Stimulated activated naive CD8-positive, alpha-beta T cell treated with anti-CD3 and anti-CD28 coated beads, Interleukin-15, Interleukin-2, amounts not matched to agents 100 U/mL and 50 U/mL, for 24 hours (primary cell): ENCODE data around the gene EPHB6.

ENCODE experiments used
- ATAC-seq: fragments of 150-1000 bp; cut with Tn5 transposase; one replicate; pipeline ENCODE4 v1.10.0; 2021
- DNase-seq: peaks from one replicate; pipeline ENCODE4 v3.0.0; 2021

EPHB6 gene

GRCh38 chr7:142898377-142899170, 43.7 kb downstream of the EPHB6 start:
- ATAC-seq (no peak), DNase-seq (no peak)

- ATAC-seq (no peak), DNase-seq (no peak)
Observed at GRCh38 chr7:142899661-142900060, 44.8 kb downstream of the EPHB6 start.

GRCh38 chr7:142901426-142902259, 46.8 kb downstream of the EPHB6 start:
- DNase-seq (no peak), ATAC-seq (no peak)

GRCh38 chr7:142904128-142904527, 49.3 kb downstream of the EPHB6 start:
- DNase-seq, result no peak
- ATAC-seq, result no peak

GRCh38 chr7:142905759-142906158, 50.9 kb downstream of the EPHB6 start:
- DNase-seq, result no peak
- ATAC-seq, result no peak

GRCh38 chr7:142906643-142907042, 51.8 kb downstream of the EPHB6 start:
- ATAC-seq (no peak), DNase-seq (no peak)

- ATAC-seq, result no peak
Observed at GRCh38 chr7:142908290-142908689, 53.4 kb downstream of the EPHB6 start.

GRCh38 chr7:142908921-142909890, 54.3 kb downstream of the EPHB6 start:
- DNase-seq (no peak), ATAC-seq (peak; percentile 49)

More at GRCh38 chr7:142908290-142908689, 53.4 kb downstream of the EPHB6 start:
- DNase-seq, result no peak

GRCh38 chr7:142910031-142910433, 55.2 kb downstream of the EPHB6 start:
- DNase-seq, result no peak

GRCh38 chr7:142910481-142910880, 55.6 kb downstream of the EPHB6 start:
- no peak for ATAC-seq
- DNase-seq, result no peak

More at GRCh38 chr7:142910031-142910433, 55.2 kb downstream of the EPHB6 start:
- no peak for ATAC-seq

- DNase-seq, result no peak
- no peak for ATAC-seq
Observed at GRCh38 chr7:142913051-142913450, 58.2 kb downstream of the EPHB6 start.

GRCh38 chr7:142913566-142913965, 58.7 kb downstream of the EPHB6 start:
- ATAC-seq (no peak), DNase-seq (no peak)

- ATAC-seq (no peak), DNase-seq (no peak)
Observed at GRCh38 chr7:142914121-142914520, 59.2 kb downstream of the EPHB6 start.

- no peak for DNase-seq
- no peak for ATAC-seq
Observed at GRCh38 chr7:142915315-142915714, 60.4 kb downstream of the EPHB6 start.

GRCh38 chr7:142916508-142916907, 61.6 kb downstream of the EPHB6 start:
- ATAC-seq (no peak), DNase-seq (no peak)

- ATAC-seq (no peak), DNase-seq (no peak)
Observed at GRCh38 chr7:142917447-142917846, 62.6 kb downstream of the EPHB6 start.

GRCh38 chr7:142918901-142919300, 64.0 kb downstream of the EPHB6 start:
- DNase-seq, result no peak
- ATAC-seq, result no peak

- no peak for ATAC-seq
- DNase-seq, result no peak
Observed at GRCh38 chr7:142919656-142920055, 64.8 kb downstream of the EPHB6 start.
